ENCODE measurements around the gene RASAL1. TPM values are rescaled to one million over a fixed set of nuclear protein-coding genes. Genes with fewer than 3 reads are reported as not detected.
A peak's percentile ranks its signal among the peaks of the same experiment; 100 is the strongest.

The RASAL1 gene
- total RNA-seq, 2 experiments from 2014 or later = 1.2 to 2.7 TPM

DNA sequence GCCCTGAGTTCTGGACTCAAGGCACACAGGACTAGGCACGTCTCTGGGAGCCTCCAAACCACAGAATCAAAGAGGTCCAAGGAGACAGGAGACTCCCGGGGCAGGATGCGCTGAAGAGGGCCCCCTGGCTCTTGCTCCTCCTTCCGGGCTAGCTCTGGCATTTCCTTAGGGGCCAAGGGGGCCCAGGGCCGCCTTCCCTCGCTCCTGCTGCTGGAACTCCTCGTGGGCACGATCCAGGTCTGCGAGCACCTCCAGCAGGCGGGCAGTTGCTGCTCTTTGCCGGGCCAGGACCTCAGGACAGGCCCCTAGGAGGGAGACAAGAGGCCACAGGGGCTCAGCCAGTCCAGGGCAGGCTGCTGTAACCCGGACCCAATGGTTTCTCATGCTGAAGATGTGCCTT lies 35.8 kb downstream of the RASAL1 start:
- TF ChIP-seq, protein P1, sequence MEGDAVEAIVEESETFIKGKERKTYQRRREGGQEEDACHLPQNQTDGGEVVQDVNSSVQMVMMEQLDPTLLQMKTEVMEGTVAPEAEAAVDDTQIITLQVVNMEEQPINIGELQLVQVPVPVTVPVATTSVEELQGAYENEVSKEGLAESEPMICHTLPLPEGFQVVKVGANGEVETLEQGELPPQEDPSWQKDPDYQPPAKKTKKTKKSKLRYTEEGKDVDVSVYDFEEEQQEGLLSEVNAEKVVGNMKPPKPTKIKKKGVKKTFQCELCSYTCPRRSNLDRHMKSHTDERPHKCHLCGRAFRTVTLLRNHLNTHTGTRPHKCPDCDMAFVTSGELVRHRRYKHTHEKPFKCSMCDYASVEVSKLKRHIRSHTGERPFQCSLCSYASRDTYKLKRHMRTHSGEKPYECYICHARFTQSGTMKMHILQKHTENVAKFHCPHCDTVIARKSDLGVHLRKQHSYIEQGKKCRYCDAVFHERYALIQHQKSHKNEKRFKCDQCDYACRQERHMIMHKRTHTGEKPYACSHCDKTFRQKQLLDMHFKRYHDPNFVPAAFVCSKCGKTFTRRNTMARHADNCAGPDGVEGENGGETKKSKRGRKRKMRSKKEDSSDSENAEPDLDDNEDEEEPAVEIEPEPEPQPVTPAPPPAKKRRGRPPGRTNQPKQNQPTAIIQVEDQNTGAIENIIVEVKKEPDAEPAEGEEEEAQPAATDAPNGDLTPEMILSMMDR (IDR thresholded peaks at IDR 0.05) = no peak

DNA sequence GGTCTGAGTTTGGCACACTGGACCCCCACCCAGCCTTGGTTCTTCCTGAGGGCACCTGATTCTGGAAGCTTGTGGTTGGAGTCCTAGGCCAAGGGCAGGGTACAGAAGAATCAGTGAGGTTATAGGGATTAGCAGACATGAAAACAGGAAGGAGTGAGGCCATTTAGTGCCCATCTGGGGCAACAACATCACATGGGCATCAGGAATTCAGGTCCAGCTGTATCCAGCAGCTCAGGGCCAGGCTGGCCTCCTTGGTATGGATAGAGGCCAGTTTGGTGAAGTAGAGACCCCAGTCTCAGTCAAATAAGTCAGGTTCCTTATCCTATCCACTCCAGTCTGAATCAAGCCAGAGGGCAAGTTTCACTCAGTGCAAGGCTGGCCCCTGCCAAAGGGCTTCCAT lies 36.2 kb downstream of the RASAL1 start:
- no peaks in the 10 kb centered on the region for H3K9me3 ChIP-seq (ENCODE audit: control insufficient read depth in 1 of 2, insufficient read depth in 1 of 2, low read length in 2 of 2)

More for the DNA sequence above, 35.8 kb downstream of the RASAL1 start:
- intact Hi-C loops (cut with DNase I, micrococcal nuclease) = loop anchor here (5.0 kb wide), 3 partner anchors 53 to 197 kb away; no protein-coding TSS in a partner anchor
- no peaks in the 10 kb centered on the region for H3K27me3 ChIP-seq (ENCODE audit: control insufficient read depth in 1 of 2, insufficient read depth in 2 of 2, low read length in 2 of 2)
- Mint-ChIP-seq H3K27ac (no peak overlapping the region), H3K9me3 (no peaks in the 10 kb centered on the region), H3K27me3 (no peaks in the 10 kb centered on the region), H3K4me3 (no peak overlapping the region), H3K4me1 (ENCODE audit: low read depth) (peaks cover 39% of the 10 kb centered on the region), H3K36me3 (ENCODE audit: low read depth) (peaks cover 7% of the 10 kb centered on the region)
- H3K4me1 ChIP-seq (ENCODE audit: insufficient read depth, low read length) = peaks cover 44% of the 10 kb centered on the region
- ChIA-PET POLR2A (no interaction called here), CTCF (no interaction called here)
- H3K36me3 ChIP-seq (ENCODE audit: insufficient read depth, low read length) = peaks cover 10% of the 10 kb centered on the region
- DNase-seq (no peak), ATAC-seq (ENCODE audit: poor library complexity) (no peak)
- no peak overlapping the region for H3K4me3 ChIP-seq (ENCODE audit: low read length)
- no peaks in the 10 kb centered on the region for H3K9me3 ChIP-seq (ENCODE audit: control insufficient read depth in 1 of 2, insufficient read depth in 1 of 2, low read length in 2 of 2)
- no peak overlapping the region for H3K27ac ChIP-seq (ENCODE audit: low read depth in 1 of 2, low read length in 2 of 2)

DNA sequence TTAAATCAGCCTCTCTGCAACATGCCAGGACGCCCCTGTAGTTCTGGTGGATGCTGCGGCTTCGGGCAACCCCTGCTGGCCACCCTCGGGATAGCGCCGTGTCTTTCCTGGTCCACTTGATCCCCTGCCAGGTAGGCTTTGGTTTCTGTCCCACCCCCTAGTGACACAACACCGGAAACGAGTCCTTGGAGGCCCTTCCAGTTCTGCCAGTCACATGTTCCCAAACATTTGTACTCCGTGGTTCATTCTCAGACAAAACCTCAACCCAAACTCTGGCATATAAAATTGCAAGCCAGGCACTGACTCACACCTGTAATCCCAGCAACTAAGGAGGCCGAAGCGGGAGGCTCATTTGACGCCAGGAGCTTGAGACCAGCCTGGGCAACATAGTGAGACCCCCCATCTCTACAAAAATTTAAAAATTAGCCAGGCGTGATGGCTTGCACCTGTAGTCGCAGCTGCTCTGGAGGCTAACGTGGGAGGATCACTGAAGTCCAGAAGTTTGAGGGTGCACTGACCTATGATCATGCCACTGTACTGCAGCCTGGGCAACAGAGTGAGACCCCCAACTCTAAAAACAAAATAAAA lies 37.0 kb downstream of the RASAL1 start:
- H3K4me3 ChIP-seq (ENCODE audit: low read length) = no peak overlapping the region
- Mint-ChIP-seq H3K4me3 (no peak overlapping the region), H3K27me3 (no peaks in the 10 kb centered on the region), H3K27ac (peak overlapping the region; percentile 45), H3K9me3 (no peaks in the 10 kb centered on the region), H3K4me1 (ENCODE audit: low read depth) (peaks cover 39% of the 10 kb centered on the region), H3K36me3 (ENCODE audit: low read depth) (peaks cover 7% of the 10 kb centered on the region)
- intact Hi-C loops (cut with DNase I, micrococcal nuclease) = loop anchor here (1.0 to 5.0 kb wide), 4 partner anchors 50 to 196 kb away; no protein-coding TSS in a partner anchor
- H3K36me3 ChIP-seq (ENCODE audit: insufficient read depth, low read length) = peaks cover 10% of the 10 kb centered on the region
- ATAC-seq (ENCODE audit: poor library complexity) (peak; percentile 94), DNase-seq (peak; percentile 46 to 82 (median 62))
- no peak overlapping the region for H3K27ac ChIP-seq (ENCODE audit: low read depth in 1 of 2, low read length in 2 of 2)
- H3K9me3 ChIP-seq (ENCODE audit: control insufficient read depth in 1 of 2, insufficient read depth in 1 of 2, low read length in 2 of 2) = no peaks in the 10 kb centered on the region
- ChIA-PET CTCF (interaction anchor here (1.1 to 1.5 kb wide), 4 partner anchors 9 to 106 kb away, joined by 3 to 5 read pairs (median 4); no protein-coding TSS in a partner anchor), POLR2A (no interaction called here)
- H3K27me3 ChIP-seq (ENCODE audit: control insufficient read depth in 1 of 2, insufficient read depth in 2 of 2, low read length in 2 of 2) = no peaks in the 10 kb centered on the region
- H3K4me1 ChIP-seq (ENCODE audit: insufficient read depth, low read length) = peaks cover 38% of the 10 kb centered on the region
- TF ChIP-seq, protein P1 (IDR thresholded peaks at IDR 0.05) = peak; percentile 87

More for the DNA sequence above, 36.2 kb downstream of the RASAL1 start:
- no peak for DNase-seq
- no peaks in the 10 kb centered on the region for H3K9me3 Mint-ChIP-seq
- peaks cover 39% of the 10 kb centered on the region for H3K4me1 Mint-ChIP-seq (ENCODE audit: low read depth)
- H3K36me3 Mint-ChIP-seq (ENCODE audit: low read depth) = peaks cover 7% of the 10 kb centered on the region
- H3K27ac Mint-ChIP-seq = no peak overlapping the region
- Histone ChIP-seq H3K36me3 (ENCODE audit: insufficient read depth, low read length) (peaks cover 10% of the 10 kb centered on the region), H3K27ac (ENCODE audit: low read depth in 1 of 2, low read length in 2 of 2) (no peak overlapping the region), H3K27me3 (ENCODE audit: control insufficient read depth in 1 of 2, insufficient read depth in 2 of 2, low read length in 2 of 2) (no peaks in the 10 kb centered on the region), H3K4me3 (ENCODE audit: low read length) (no peak overlapping the region), H3K4me1 (ENCODE audit: insufficient read depth, low read length) (peaks cover 43% of the 10 kb centered on the region)
- CTCF ChIA-PET = interaction anchor here (1.1 kb wide), 1 partner anchor 50 kb away, joined by 5 read pairs; no protein-coding TSS in a partner anchor
- H3K4me3 Mint-ChIP-seq = no peak overlapping the region
- POLR2A ChIA-PET = no interaction called here
- intact Hi-C loops (cut with DNase I, micrococcal nuclease) = loop anchor here in 1 of 2 experiments (5.0 kb wide), 3 partner anchors 53 to 197 kb away; no protein-coding TSS in a partner anchor
- ATAC-seq (ENCODE audit: poor library complexity) = no peak
- no peaks in the 10 kb centered on the region for H3K27me3 Mint-ChIP-seq
- TF ChIP-seq, protein P1 (IDR thresholded peaks at IDR 0.05) = no peak

Measured in CD4-positive, alpha-beta T cell (primary cell).